Islet of Langerhans (tissue), 1 donor: ENCODE data around the gene ZNF48.

Source experiments
- FAIRE-seq: peaks from one replicate; lab custom pipeline; 2011; peaks lifted over from hg19 to GRCh38; lab: Jason Lieb, UNC

Gene ZNF48

GRCh38 chr16:30358990-30359870 lies 36.0 kb upstream of the ZNF48 start:
- FAIRE-seq = no peak

- no peak for FAIRE-seq
These were observed 35.4 kb upstream of the ZNF48 start for GRCh38 chr16:30359871-30360170.

GRCh38 chr16:30361180-30361579 lies 34.0 kb upstream of the ZNF48 start:
- no peak for FAIRE-seq

- FAIRE-seq = no peak
These were observed 30.0 kb upstream of the ZNF48 start for GRCh38 chr16:30365200-30365599.

GRCh38 chr16:30366511-30366910 lies 28.7 kb upstream of the ZNF48 start:
- no peak for FAIRE-seq

GRCh38 chr16:30367349-30368009 lies 27.7 kb upstream of the ZNF48 start:
- FAIRE-seq = no peak

- no peak for FAIRE-seq
These were observed 27.0 kb upstream of the ZNF48 start for GRCh38 chr16:30368122-30368791.

GRCh38 chr16:30368792-30369090 lies 26.5 kb upstream of the ZNF48 start:
- no peak for FAIRE-seq

- FAIRE-seq = no peak
These were observed 25.9 kb upstream of the ZNF48 start for GRCh38 chr16:30369091-30369937.

- FAIRE-seq = no peak
These were observed 25.2 kb upstream of the ZNF48 start for GRCh38 chr16:30369938-30370455.

GRCh38 chr16:30370456-30371247 lies 24.6 kb upstream of the ZNF48 start, which contains the start of gene TBC1D10B:
Gene TBC1D10B (minus strand): TSS chr16:30370494. CDS start chr16:30370183, 311 bp downstream.
- peak; percentile 100 for FAIRE-seq

- FAIRE-seq = no peak
These were observed 23.9 kb upstream of the ZNF48 start for GRCh38 chr16:30371248-30371816.

GRCh38 chr16:30372038-30372712 lies 23.0 kb upstream of the ZNF48 start:
- no peak for FAIRE-seq

GRCh38 chr16:30372725-30373124 lies 22.5 kb upstream of the ZNF48 start:
- no peak for FAIRE-seq

- FAIRE-seq = no peak
These were observed 20.7 kb upstream of the ZNF48 start, which contains the start of gene MYL11 for GRCh38 chr16:30374538-30374937. Gene MYL11 (plus strand): TSS chr16:30374802. CDS start chr16:30374858, 56 bp downstream.

- no peak for FAIRE-seq
These were observed 19.4 kb upstream of the ZNF48 start for GRCh38 chr16:30375864-30376263.

GRCh38 chr16:30376461-30376902 lies 18.7 kb upstream of the ZNF48 start:
- FAIRE-seq = no peak

GRCh38 chr16:30377050-30377811 lies 18.0 kb upstream of the ZNF48 start:
- no peak for FAIRE-seq

GRCh38 chr16:30377812-30378235 lies 17.4 kb upstream of the ZNF48 start:
- FAIRE-seq = no peak
